Inflammatory macrophage (primary cell): ENCODE results near the gene ADGRG3.
"Not testable (repeated sequence)": the region's sequence is repeated elsewhere in the genome, so short reads cannot be mapped to it uniquely, and the experiment has no call there.

Experiments used
- DNase-seq, 2 donors: peaks; one replicate each; pipeline ENCODE4 v3.0.0-alpha.2; 2020 to 2022

ADGRG3 gene

GRCh38 chr16:57722210-57722499, 54.0 kb downstream of the ADGRG3 start:
- no peak for DNase-seq

- no peak for DNase-seq
Measured at GRCh38 chr16:57722651-57723050, 54.5 kb downstream of the ADGRG3 start.

- DNase-seq = peak in 1 of 2 donors; percentile 15
Measured at GRCh38 chr16:57723170-57723569, 55.1 kb downstream of the ADGRG3 start.

GRCh38 chr16:57724531-57724930, 56.4 kb downstream of the ADGRG3 start:
- DNase-seq = no peak

- DNase-seq = peak; percentile 9 to 32
Measured at GRCh38 chr16:57725151-57725550, 57.0 kb downstream of the ADGRG3 start.

GRCh38 chr16:57725554-57725953, 57.4 kb downstream of the ADGRG3 start:
- no peak for DNase-seq

- no peak for DNase-seq
Measured at GRCh38 chr16:57725976-57726375, 57.9 kb downstream of the ADGRG3 start.

GRCh38 chr16:57726433-57726947, 58.4 kb downstream of the ADGRG3 start:
- DNase-seq = no peak

- no peak for DNase-seq
Measured at GRCh38 chr16:57727610-57728009, 59.5 kb downstream of the ADGRG3 start.

GRCh38 chr16:57728336-57729181, 60.5 kb downstream of the ADGRG3 start:
- no peak for DNase-seq

- no peak for DNase-seq
Measured at GRCh38 chr16:57729182-57729484, 61.0 kb downstream of the ADGRG3 start.

- DNase-seq = not testable (repeated sequence)
Measured at GRCh38 chr16:57729852-57730251, 61.7 kb downstream of the ADGRG3 start.

GRCh38 chr16:57730771-57731730, 62.9 kb downstream of the ADGRG3 start:
- no peak for DNase-seq

- peak; percentile 47 to 70 for DNase-seq
Measured at GRCh38 chr16:57732037-57732436, 63.9 kb downstream of the ADGRG3 start.

- no peak for DNase-seq
Measured at GRCh38 chr16:57732714-57733113, 64.6 kb downstream of the ADGRG3 start.

GRCh38 chr16:57734308-57734924, 66.3 kb downstream of the ADGRG3 start:
- no peak for DNase-seq

GRCh38 chr16:57734925-57735754, 67.0 kb downstream of the ADGRG3 start:
- DNase-seq = peak; percentile 100

GRCh38 chr16:57735755-57736418, 67.8 kb downstream of the ADGRG3 start, which contains the start of gene KATNB1:
Gene KATNB1, plus strand, starts transcription at chr16:57735770. Its CDS starts 1,474 bp downstream, at chr16:57737244.
- no peak for DNase-seq

- peak; percentile 68 to 82 for DNase-seq
Measured at GRCh38 chr16:57736419-57737351, 68.6 kb downstream of the ADGRG3 start.

GRCh38 chr16:57738844-57739243, 70.7 kb downstream of the ADGRG3 start:
- no peak for DNase-seq
